IMR-90 (cell line): ENCODE data around the gene GIPR. TPM values are rescaled to one million over a fixed set of nuclear protein-coding genes. Genes with fewer than 3 reads are reported as not detected.
A peak's percentile ranks its signal among the peaks of the same experiment; 100 is the strongest.

ENCODE experiments used
- ATAC-seq: fragments of 200-7000 bp; cut with Tn5 transposase; 2 replicates; pipeline ENCODE4 v1.9.1; 2020; ENCODE audit warnings: low read depth, mild to moderate bottlenecking, moderate library complexity
- BruUV-seq: library from RNA; stranded (reverse); fragments of 400-500 nt; replicated peaks from 2 replicates; lab custom pipeline; 2021; lab: Mats Ljungman, UMichigan
- CTCF ChIA-PET: fragments of 300-600 bp; formaldehyde crosslinking; extraction: SDS; loops from one replicate; lab custom pipeline; 2021; ENCODE audit warnings: antibody characterized with exemption; lab: Yijun Ruan, JAX
- POLR2A ChIA-PET: fragments of 300-600 bp; sonication (Branson Sonifier 250); formaldehyde crosslinking; loops from one replicate; lab custom pipeline; 2022; ENCODE audit warnings: antibody characterized with exemption; ENCODE audit not compliant: unreplicated experiment; lab: Charles Lee
- DNase-seq: peaks from one replicate; pipeline ENCODE4 v3.0.0; 2013
- H2AFZ ChIP-seq: replicated peaks from 2 replicates; pipeline ENCODE3; 2013; ENCODE audit warnings: low read length, mild to moderate bottlenecking; ENCODE audit not compliant: poor library complexity
- H2AK5ac ChIP-seq: 2 replicates; pipeline ENCODE4 v1.6.1; 2013; ENCODE audit warnings: low read depth, low read length, inconsistent platforms
- H2AK9ac ChIP-seq: replicated peaks from 2 replicates; pipeline ENCODE3; 2013; ENCODE audit warnings: mild to moderate bottlenecking, low read depth, low read length, moderate library complexity; ENCODE audit not compliant: poor library complexity
- H2BK120ac ChIP-seq: 2 replicates; pipeline ENCODE4 v1.6.1; 2013; ENCODE audit warnings: low read depth, low read length, inconsistent platforms
- H2BK15ac ChIP-seq: 3 replicates; pipeline ENCODE4 v1.6.1; 2013; ENCODE audit warnings: low read depth, low read length, inconsistent platforms
- H2BK20ac ChIP-seq: 2 replicates; pipeline ENCODE4 v1.6.1; 2013; ENCODE audit warnings: low read depth, mild to moderate bottlenecking, inconsistent platforms, low read length, moderate library complexity
- H2BK5ac ChIP-seq: 2 replicates; pipeline ENCODE4 v1.6.1; 2013; ENCODE audit warnings: mild to moderate bottlenecking, low read depth, low read length, inconsistent platforms; ENCODE audit not compliant: poor library complexity, severe bottlenecking
- H3K14ac ChIP-seq: replicated peaks from 2 replicates; pipeline ENCODE4 v1.6.1; 2013; ENCODE audit warnings: low read depth, low read length, inconsistent platforms
- H3K18ac ChIP-seq: 2 replicates; pipeline ENCODE4 v1.6.1; 2013; ENCODE audit warnings: low read depth, low read length, control low read depth
- H3K23ac ChIP-seq: 2 replicates; pipeline ENCODE4 v1.6.1; 2013; ENCODE audit warnings: low read depth, low read length, inconsistent platforms
- H3K27ac ChIP-seq: 2 replicates; pipeline ENCODE4 v1.5.1; 2013; ENCODE audit warnings: mild to moderate bottlenecking, control low read depth, low read length; ENCODE audit not compliant: insufficient read depth
- H3K27me3 ChIP-seq: 2 replicates; pipeline ENCODE4 v1.6.1; 2013; ENCODE audit warnings: low read length; ENCODE audit not compliant: control insufficient read depth, insufficient read depth
- H3K36me3 ChIP-seq: 2 replicates; pipeline ENCODE4 v1.6.1; 2013; ENCODE audit warnings: low read length, mixed read lengths; ENCODE audit not compliant: control insufficient read depth, insufficient read depth
- H3K4ac ChIP-seq: 2 replicates; pipeline ENCODE4 v1.6.1; 2013; ENCODE audit warnings: low read depth, low read length, inconsistent platforms
- H3K4me1 ChIP-seq: 2 replicates; pipeline ENCODE4 v1.6.1; 2013; ENCODE audit warnings: low read length, mixed read lengths; ENCODE audit not compliant: control insufficient read depth, insufficient read depth
- H3K4me2 ChIP-seq: 2 replicates; pipeline ENCODE4 v1.6.1; 2013; ENCODE audit warnings: low read depth, mild to moderate bottlenecking, control low read depth, low read length, moderate library complexity
- H3K4me3 ChIP-seq: 2 replicates; pipeline ENCODE4 v1.5.1; 2013; ENCODE audit warnings: low read depth, mild to moderate bottlenecking, control low read depth, low read length, moderate library complexity; ENCODE audit not compliant: insufficient read depth
- H3K56ac ChIP-seq: 2 replicates; pipeline ENCODE4 v1.6.1; 2013; ENCODE audit warnings: low read length, inconsistent platforms; ENCODE audit not compliant: insufficient read depth; ENCODE audit errors: extremely low read depth
- H3K79me1 ChIP-seq, 2 experiments: 2 replicates each; pipeline ENCODE4 v1.6.1; 2013; ENCODE audit warnings: low read length in 2 of 2, inconsistent platforms in 1 of 2, low read depth in 1 of 2
- H3K9ac ChIP-seq: 2 replicates; pipeline ENCODE4 v1.6.1; 2013; ENCODE audit warnings: low read depth, low read length, control low read depth
- H3K9me1 ChIP-seq: 2 replicates; pipeline ENCODE4 v1.6.1; 2013; ENCODE audit warnings: low read length, inconsistent platforms; ENCODE audit not compliant: insufficient read depth
- H3K9me3 ChIP-seq: 2 replicates; pipeline ENCODE4 v1.6.1; 2013; ENCODE audit warnings: low read length; ENCODE audit not compliant: control insufficient read depth, insufficient read depth
- H4K20me1 ChIP-seq: 2 replicates; pipeline ENCODE4 v1.6.1; 2013; ENCODE audit warnings: low read length, inconsistent platforms; ENCODE audit not compliant: insufficient read depth
- H4K5ac ChIP-seq: 2 replicates; pipeline ENCODE4 v1.6.1; 2013; ENCODE audit warnings: mild to moderate bottlenecking, low read depth, low read length, control low read depth
- H4K8ac ChIP-seq, 2 experiments: 2 replicates each; pipeline ENCODE4 v1.6.1; 2013; ENCODE audit warnings: low read depth in 2 of 2, low read length in 2 of 2, control low read depth in 1 of 2, inconsistent platforms in 1 of 2
- H4K91ac ChIP-seq: 2 replicates; pipeline ENCODE4 v1.6.1; 2013; ENCODE audit warnings: low read depth, low read length, inconsistent platforms; ENCODE audit not compliant: insufficient read depth
- BHLHE40 ChIP-seq: fragments of 150-350 bp; IDR thresholded peaks from 2 replicates; pipeline ENCODE4 v1.6.1; 2016; ENCODE audit warnings: mild to moderate bottlenecking, low read depth, low read length
- CEBPB ChIP-seq: IDR thresholded peaks from 2 replicates; pipeline ENCODE4 v1.6.1; 2012; ENCODE audit warnings: low read depth, low read length, improper control_type of control experiment
- ELK1 ChIP-seq: fragments of 150-350 bp; IDR thresholded peaks from 2 replicates; pipeline ENCODE4 v1.6.1; 2016; ENCODE audit warnings: low read depth, mild to moderate bottlenecking, low read length, moderate library complexity, borderline replicate concordance
- MAFK ChIP-seq: IDR thresholded peaks from 2 replicates; pipeline ENCODE4 v1.6.1; 2012; ENCODE audit warnings: low read depth, low read length, improper control_type of control experiment
- MAZ ChIP-seq: IDR thresholded peaks from 2 replicates; pipeline ENCODE4 v1.6.1; 2012; ENCODE audit warnings: low read depth, mild to moderate bottlenecking, low read length, improper control_type of control experiment, moderate library complexity, borderline replicate concordance
- MXI1 ChIP-seq: IDR thresholded peaks from 2 replicates; pipeline ENCODE4 v1.6.1; 2012; ENCODE audit warnings: low read depth, mild to moderate bottlenecking, low read length, moderate library complexity, borderline replicate concordance
- POLR2A ChIP-seq: IDR thresholded peaks from 2 replicates; pipeline ENCODE4 v1.6.1; 2012; ENCODE audit warnings: mild to moderate bottlenecking, low read depth, low read length
- RAD21 ChIP-seq: IDR thresholded peaks from 2 replicates; pipeline ENCODE4 v1.6.1; 2012; ENCODE audit warnings: low read length, improper control_type of control experiment
- RCOR1 ChIP-seq: IDR thresholded peaks from 2 replicates; pipeline ENCODE4 v1.6.1; 2012; ENCODE audit warnings: mild to moderate bottlenecking, low read length, improper control_type of control experiment; ENCODE audit not compliant: insufficient replicate concordance
- RFX5 ChIP-seq: IDR thresholded peaks from 2 replicates; pipeline ENCODE4 v1.8.0; 2012; ENCODE audit warnings: low read depth, mild to moderate bottlenecking, low read length, moderate library complexity
- SMC3 ChIP-seq: fragments of 150-350 bp; IDR thresholded peaks from 2 replicates; pipeline ENCODE4 v1.6.1; 2016; ENCODE audit warnings: low read depth, mild to moderate bottlenecking, antibody characterized with exemption, low read length, moderate library complexity
- WGBS, 2 experiments: methylation state at CpG; one replicate each; pipeline versions ENCODE4 v1.1.5 to v1.1.7; 2013; ENCODE audit warnings: missing lambda C conversion rate in 2 of 2; ENCODE audit not compliant: insufficient read length in 1 of 2; ENCODE audit errors: extremely low coverage in 2 of 2; 5-methylcytosine and 5-hydroxymethylcytosine counted together
- dilution Hi-C: fragments of 300-500 bp; cut with HindIII; formaldehyde crosslinking; loops from one replicate; pipeline ENCODE4 v1.14.3; 2018; ENCODE audit warnings: low sequenced_read_pairs; ENCODE audit not compliant: unreplicated experiment
- in situ Hi-C: fragments of 300-500 bp; cut with MboI; formaldehyde crosslinking; loops from 3 replicates; pipeline ENCODE4 v1.14.3; 2019; ENCODE audit warnings: low sequenced_read_pairs, inconsistent platforms, mixed read lengths
- intact Hi-C: fragments of 100-400 bp; cut with micrococcal nuclease; formaldehyde crosslinking; loops from 2 replicates; pipeline ENCODE4 v1.10.0; 2022
- polyA plus RNA-seq, 3 experiments: library from polyadenylated mRNA; depleted of rRNA; stranded (reverse); fragments of >200 nt; gene quantifications; 2 replicates each; pipeline ENCODE4 v1.2.3, GENCODE V29; 2012; ENCODE audit warnings: low replicate concordance in 1 of 3
- total RNA-seq: library from RNA; depleted of rRNA; stranded (reverse); fragments of >200 nt; gene quantifications from 2 replicates; pipeline ENCODE4 v1.2.3, GENCODE V29; 2012
- TF ChIP-seq, protein P1 (sequence below): conservative IDR thresholded peaks from 2 replicates; pipeline ENCODE4 v1.5.1; 2012; ENCODE audit warnings: mild to moderate bottlenecking, low read depth, low read length, improper control_type of control experiment
- TF ChIP-seq, protein P2 (sequence below): fragments of 150-350 bp; IDR thresholded peaks from 2 replicates; pipeline ENCODE4 v1.6.1; 2017; ENCODE audit warnings: mild to moderate bottlenecking, antibody characterized with exemption, low read length, low read depth

The GIPR gene
- total and polyA plus RNA-seq, 2 of the 4 experiments (the other 2 are of a cell fraction), result 0.18 to 1.2 TPM

DNA sequence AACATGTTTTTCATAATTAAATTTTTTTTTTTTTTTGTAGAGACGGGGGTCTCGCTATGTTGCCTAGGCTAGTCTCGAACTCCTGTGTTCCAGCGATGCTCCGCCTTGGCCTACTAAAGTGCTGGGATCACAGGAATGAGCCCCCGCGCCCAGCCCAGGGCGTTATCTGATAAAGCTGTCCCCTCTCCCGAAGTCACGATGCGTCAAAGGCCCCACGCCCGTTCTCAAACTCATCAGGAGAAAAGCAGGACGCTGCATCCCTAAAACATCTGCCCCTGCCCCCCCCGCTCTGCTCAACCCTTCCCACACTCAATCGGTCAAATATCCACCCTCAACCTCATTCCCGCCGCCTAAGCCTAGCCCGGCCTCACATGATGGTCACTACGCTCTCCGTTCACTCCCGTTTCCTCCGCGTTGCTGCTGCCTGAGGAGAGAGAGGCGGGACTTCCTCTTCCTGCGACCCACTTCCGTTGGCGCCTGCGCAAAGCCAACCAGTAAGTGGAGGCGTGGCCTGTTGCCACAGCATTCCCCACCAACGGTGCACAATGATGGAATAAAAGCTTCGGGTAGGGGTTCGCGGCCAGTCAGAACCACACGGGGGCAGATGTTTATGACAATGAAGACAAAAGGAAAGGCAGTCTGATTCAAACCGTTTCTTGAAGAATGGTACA lies 23.6 kb downstream of the GIPR start, which contains the start of gene SNRPD2:
TSS of gene SNRPD2 (minus strand) at position 438 of the 671 bp plus-strand sequence. CDS start at position 373, 65 bp downstream.
- in situ Hi-C loops, result no loop called here
- no peak within 1 kb of the TSS for H2BK20ac ChIP-seq
- POLR2A ChIA-PET, result interaction anchor here (0.6 to 1.4 kb wide), 3 partner anchors 26 to 77 kb away, joined by 4 to 6 read pairs (median 6); partner anchors contain the start of gene SIX5
- 0 out of 2 replicates have a peak, but pooled peaks have one; percentile 7 for TF ChIP-seq BHLHE40
- TF ChIP-seq MAZ, result no peak; the same call in 1 of the 2 replicates
- peak; percentile 93 for TF ChIP-seq POLR2A
- TF ChIP-seq RAD21, result no peak
- TF ChIP-seq, protein P1, sequence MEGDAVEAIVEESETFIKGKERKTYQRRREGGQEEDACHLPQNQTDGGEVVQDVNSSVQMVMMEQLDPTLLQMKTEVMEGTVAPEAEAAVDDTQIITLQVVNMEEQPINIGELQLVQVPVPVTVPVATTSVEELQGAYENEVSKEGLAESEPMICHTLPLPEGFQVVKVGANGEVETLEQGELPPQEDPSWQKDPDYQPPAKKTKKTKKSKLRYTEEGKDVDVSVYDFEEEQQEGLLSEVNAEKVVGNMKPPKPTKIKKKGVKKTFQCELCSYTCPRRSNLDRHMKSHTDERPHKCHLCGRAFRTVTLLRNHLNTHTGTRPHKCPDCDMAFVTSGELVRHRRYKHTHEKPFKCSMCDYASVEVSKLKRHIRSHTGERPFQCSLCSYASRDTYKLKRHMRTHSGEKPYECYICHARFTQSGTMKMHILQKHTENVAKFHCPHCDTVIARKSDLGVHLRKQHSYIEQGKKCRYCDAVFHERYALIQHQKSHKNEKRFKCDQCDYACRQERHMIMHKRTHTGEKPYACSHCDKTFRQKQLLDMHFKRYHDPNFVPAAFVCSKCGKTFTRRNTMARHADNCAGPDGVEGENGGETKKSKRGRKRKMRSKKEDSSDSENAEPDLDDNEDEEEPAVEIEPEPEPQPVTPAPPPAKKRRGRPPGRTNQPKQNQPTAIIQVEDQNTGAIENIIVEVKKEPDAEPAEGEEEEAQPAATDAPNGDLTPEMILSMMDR, result 0 out of 2 replicates have a peak, but pooled peaks have one; percentile 2
- TF ChIP-seq RCOR1, result no peak
- TF ChIP-seq SMC3, result peak; percentile 2; the same call in 1 of the 2 replicates
- TF ChIP-seq MAFK, result no peak
- no peak for TF ChIP-seq RFX5
- TF ChIP-seq ELK1, result no peak
- no peak for TF ChIP-seq CEBPB
- TF ChIP-seq MXI1, result peak; percentile 80; the same call in 1 of the 2 replicates
- TF ChIP-seq, protein P2, sequence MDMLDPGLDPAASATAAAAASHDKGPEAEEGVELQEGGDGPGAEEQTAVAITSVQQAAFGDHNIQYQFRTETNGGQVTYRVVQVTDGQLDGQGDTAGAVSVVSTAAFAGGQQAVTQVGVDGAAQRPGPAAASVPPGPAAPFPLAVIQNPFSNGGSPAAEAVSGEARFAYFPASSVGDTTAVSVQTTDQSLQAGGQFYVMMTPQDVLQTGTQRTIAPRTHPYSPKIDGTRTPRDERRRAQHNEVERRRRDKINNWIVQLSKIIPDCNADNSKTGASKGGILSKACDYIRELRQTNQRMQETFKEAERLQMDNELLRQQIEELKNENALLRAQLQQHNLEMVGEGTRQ, result peak; percentile 61; the same call in 1 of the 2 replicates

More for the DNA sequence above, 23.6 kb downstream of the GIPR start, which contains the start of gene SNRPD2:
- H3K9me3 ChIP-seq, result no peaks in the 10 kb centered on the region
- H2BK120ac ChIP-seq, result no peak within 1 kb of the TSS
- H2BK15ac ChIP-seq, result no peak within 1 kb of the TSS
- peaks cover 4% of the 10 kb centered on the region for H3K4me1 ChIP-seq
- peaks cover 21% of the 10 kb centered on the region for H3K36me3 ChIP-seq
- H3K79me1 ChIP-seq, result peaks cover 16 to 42% of the 10 kb centered on the region in 2 experiments
- H3K27me3 ChIP-seq, result no peaks in the 10 kb centered on the region
- peaks cover 4% of the 10 kb centered on the region; the same call in 1 of the 2 replicates for H3K9me1 ChIP-seq
- H3K56ac ChIP-seq, result peak within 1 kb of the TSS; percentile 64
- CTCF ChIA-PET, result interaction anchor here (0.6 to 2.1 kb wide), 10 partner anchors 11 to 252 kb away, joined by 3 to 10 read pairs (median 4); partner anchors contain the start of gene FBXO46
- H3K9ac ChIP-seq, result peak within 1 kb of the TSS; percentile 89
- H4K5ac ChIP-seq, result peak within 1 kb of the TSS; percentile 74
- peak within 1 kb of the TSS; percentile 92 for H2AK9ac ChIP-seq
- dilution Hi-C loops (no loop called here), intact Hi-C loops (loop anchor here (2.0 to 5.0 kb wide), 2 partner anchors 77 to 184 kb away; partner anchors contain the start of genes SIX5 and VASP)
- peak within 1 kb of the TSS; percentile 83 for H3K14ac ChIP-seq
- H3K27ac ChIP-seq, result peak within 1 kb of the TSS; percentile 83
- WGBS, 2 experiments, result 1% methylated on average over 14 of the region's 36 CpGs; no CpG with 5 or more reads in 1 of the 2 experiments
- H4K91ac ChIP-seq, result peak within 1 kb of the TSS; percentile 64
- H2AFZ ChIP-seq, result peak within 1 kb of the TSS; percentile 94
- H4K8ac ChIP-seq, result peak within 1 kb of the TSS; percentile 10 to 86
- peak within 1 kb of the TSS; percentile 66 for H2AK5ac ChIP-seq
- DNase-seq (peak; percentile 95), ATAC-seq (peak; percentile 71)
- peak within 1 kb of the TSS; percentile 89 for H3K4me3 ChIP-seq
- H3K18ac ChIP-seq, result peak within 1 kb of the TSS; percentile 30; the same call in 1 of the 2 replicates
- H3K23ac ChIP-seq, result peak within 1 kb of the TSS; percentile 85; the same call in 1 of the 2 replicates
- peak within 1 kb of the TSS; percentile 66 for H2BK5ac ChIP-seq
- peak within 1 kb of the TSS; percentile 95 for H3K4me2 ChIP-seq
- H4K20me1 ChIP-seq, result peaks cover 13% of the 10 kb centered on the region; the same call in 1 of the 2 replicates
- peak within 1 kb of the TSS; percentile 64 for H3K4ac ChIP-seq
- BruUV-seq, result TSS peak; percentile 57
